GM18499 (cell line): ENCODE measurements around the gene SMYD3.

Experiments
- ATAC-seq: cut with Tn5 transposase; IDR thresholded peaks from one replicate; pipeline ENCODE4 v1.9.1; 2021; ENCODE audit warnings: moderate number of reproducible peaks; ENCODE audit not compliant: insufficient read depth, unreplicated experiment

Gene SMYD3

DNA sequence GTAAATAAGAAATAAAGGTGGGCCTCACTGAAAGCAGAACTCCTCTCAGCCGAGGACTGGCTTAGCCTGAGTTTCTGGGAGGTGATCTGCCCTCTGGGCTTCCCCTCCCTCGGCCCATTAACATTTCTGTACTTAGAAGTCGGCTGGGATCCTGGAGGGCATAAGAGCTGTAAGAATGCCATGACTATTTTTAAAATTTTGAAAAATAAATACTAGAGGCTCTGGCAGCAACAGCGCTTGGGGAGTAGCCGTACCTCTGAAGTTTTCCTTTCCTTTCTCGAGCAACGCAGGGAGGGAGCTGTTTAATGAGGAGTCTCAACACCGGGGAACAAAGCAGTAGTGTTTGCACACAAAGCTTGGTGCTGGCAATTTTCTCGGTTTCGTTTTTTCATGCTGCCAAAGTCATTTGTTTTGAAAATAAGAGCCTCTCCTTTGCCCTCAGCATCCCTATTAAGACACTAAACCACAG is 498.7 kb downstream of the SMYD3 start:
- ATAC-seq = no peak

DNA sequence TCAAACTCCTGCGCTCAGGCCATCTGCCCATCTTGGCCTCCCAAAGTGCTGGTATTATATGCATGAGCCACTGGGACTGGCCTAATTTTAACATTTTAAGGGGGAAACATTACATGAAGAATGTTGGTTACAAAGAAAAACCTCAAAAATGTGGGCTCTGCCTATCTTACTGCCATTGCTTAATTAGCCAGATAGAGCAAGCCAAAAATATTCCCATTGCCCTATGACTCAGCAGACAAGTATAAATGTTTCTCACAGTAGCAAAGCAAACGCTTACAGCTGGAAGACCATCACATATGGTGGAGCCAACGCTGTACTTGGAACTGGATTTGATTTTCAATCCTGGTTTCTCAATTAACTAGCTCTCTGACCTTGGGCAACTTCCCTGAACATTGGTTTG is 502.0 kb downstream of the SMYD3 start:
- ATAC-seq = no peak

DNA sequence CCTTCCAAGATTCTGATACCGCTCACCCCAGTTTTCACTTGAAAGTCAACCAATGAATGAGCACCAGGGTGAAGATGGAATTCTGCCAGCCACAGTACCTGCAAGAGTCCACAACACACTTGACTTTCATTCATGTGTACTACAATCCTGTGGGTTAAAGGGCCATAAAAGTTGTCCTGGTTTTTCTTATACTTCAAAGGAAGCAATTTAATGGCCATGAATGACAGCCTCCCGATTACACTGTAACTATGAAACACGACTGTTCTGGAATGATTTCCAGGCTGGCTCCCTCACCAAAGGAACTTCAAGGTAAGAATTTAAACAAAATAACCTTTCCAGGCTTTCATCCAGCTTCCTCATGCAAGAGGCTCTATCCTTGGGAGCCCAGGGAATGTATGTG is 502.8 kb downstream of the SMYD3 start:
- ATAC-seq = no peak

DNA sequence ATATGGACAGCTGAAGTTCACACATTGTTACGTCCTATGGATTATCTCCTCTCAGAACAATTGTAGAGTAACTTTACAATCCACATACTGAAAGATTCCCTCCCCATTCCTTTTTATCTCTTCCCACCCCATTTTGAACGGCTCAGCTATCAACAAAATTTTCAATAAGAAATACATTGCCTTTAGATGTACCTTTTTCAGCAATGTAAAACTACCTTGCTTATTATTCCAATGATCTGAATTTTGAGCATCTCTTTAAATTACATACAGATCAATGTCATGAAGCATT is 503.7 kb downstream of the SMYD3 start:
- ATAC-seq = no peak

DNA sequence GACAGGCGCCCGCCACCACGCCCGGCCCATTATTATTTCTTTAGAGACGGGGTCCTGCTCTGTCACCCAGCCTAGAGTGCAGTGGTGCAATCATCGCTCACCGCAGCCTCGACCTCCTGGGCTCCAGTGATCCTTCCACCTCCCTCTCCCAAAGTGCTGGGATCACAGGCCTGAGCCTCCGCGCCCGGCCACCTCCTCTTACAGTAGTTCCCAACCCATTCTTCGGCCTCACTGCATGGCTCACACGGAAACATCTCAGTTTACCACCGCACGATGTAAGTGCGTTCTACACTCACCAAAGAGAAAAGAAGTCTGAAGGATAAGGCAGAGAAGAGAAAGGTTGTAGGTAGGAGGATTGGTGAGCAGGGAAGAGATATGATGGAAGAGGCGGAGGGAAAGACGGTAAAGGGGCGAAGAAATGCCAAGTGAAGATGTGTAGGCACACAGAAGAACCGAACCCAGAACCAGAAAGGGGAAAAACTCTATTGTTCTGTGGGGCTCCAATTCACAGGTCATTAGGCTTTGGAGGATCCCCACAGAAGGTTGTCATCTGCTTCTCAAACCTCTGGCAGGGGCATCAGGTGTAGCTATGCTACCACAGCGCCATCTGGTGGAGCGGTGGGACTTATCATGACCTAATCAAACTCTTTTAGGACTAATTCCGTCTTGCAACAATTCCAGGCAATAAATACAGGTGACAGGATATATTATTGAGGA is 504.2 kb downstream of the SMYD3 start:
- no peak for ATAC-seq

DNA sequence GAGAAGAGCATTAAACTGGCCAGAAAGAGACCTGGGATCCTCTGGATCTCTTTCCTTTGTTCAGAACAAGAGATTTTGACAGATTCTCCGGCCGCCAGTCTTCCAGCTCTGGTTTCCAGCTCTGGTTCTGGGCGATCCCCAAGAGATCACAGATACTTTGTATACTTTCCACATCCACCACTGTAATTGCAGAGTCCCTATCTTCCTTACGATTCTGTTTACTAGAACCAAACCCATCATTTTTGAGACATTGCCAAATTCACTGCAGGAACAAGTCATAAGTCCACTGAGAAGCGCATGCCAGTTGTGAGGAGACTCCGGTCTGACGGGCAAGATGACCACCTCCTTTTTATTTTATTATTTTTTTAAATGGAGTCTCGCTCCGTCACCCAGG is 505.2 kb downstream of the SMYD3 start:
- ATAC-seq = no peak

DNA sequence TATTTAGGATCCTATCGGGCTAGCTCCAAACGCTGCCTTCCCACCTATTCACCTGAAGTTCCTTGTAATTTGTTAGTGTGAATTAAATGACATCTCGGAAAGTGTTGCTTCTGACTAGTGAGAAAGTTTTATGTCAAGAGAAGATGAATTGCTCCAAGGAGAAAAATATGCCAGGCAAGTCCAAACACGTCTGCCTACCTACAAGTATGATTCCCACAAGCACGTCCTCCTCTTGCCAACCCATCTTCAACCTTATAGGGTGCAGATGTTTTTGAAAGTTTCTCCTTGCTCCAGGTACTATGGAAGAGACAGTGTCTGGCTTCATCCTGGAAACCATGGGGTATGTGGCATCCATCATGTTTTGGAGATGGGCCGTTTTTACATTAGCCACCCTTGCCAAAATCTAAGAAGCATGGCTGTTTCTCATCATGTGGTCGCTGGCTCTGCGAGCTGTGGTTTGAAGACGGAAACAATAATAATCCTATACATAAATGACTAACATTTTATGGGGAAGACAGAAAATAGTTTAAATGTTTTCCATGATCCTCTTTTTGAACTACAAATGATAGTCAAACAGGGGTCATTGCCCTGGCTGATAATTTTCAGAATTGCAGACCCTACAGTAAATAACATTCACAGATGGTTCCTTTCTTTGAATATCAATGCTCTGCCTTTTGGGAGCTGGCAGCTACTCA is 505.8 kb downstream of the SMYD3 start:
- ATAC-seq = no peak

GRCh38 chr1:246000638-246001015 is 506.5 kb downstream of the SMYD3 start:
- ATAC-seq = no peak

- ATAC-seq = peak; percentile 72
These were observed 507.1 kb downstream of the SMYD3 start for GRCh38 chr1:245999697-246000637.

GRCh38 chr1:245997471-245998258 is 509.4 kb downstream of the SMYD3 start:
- ATAC-seq = no peak

DNA sequence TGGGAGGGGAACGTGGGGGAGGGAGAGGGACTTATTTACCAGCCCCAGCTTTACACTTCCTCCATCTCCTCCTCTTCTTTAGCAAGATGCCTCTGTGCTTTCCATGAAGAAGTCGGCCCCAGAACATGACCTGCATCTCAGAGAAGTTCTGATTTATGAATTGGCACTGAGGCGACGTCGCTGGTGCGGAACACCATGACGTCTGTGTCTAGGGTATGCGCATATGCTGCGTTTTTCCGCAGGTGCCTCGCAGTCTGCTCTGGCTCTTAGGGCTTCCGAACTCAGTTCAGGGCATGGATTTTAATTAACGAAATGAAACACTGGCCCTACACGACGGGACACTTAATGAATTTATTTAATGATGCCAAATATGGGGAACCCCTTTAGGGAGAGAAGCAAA is 510.3 kb downstream of the SMYD3 start:
- no peak for ATAC-seq

DNA sequence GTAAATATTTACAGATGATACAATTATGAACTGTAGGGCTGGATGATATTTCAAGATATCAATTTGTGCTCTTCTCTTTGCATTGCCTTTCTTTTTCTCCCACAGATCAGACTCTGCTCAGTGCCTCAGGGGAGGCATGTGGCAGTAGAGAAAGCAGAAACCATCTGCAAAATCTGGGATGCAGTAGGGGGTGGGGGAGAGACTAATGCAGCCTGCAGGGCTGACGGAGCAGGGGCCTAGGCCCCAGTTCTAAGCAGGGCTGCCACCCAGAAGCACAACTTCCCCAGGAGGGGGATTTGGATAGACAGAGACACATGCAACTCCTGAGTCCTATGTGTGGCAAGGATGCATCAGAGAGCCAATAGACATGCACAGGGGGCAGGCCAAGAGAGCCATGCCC is 511.6 kb downstream of the SMYD3 start:
- ATAC-seq = no peak

- ATAC-seq = no peak
These were observed 515.8 kb downstream of the SMYD3 start for GRCh38 chr1:245991266-245991665.

GRCh38 chr1:245990315-245991022 is 516.6 kb downstream of the SMYD3 start:
- ATAC-seq = no peak

- no peak for ATAC-seq
These were observed 518.5 kb downstream of the SMYD3 start for GRCh38 chr1:245988393-245989078.

DNA sequence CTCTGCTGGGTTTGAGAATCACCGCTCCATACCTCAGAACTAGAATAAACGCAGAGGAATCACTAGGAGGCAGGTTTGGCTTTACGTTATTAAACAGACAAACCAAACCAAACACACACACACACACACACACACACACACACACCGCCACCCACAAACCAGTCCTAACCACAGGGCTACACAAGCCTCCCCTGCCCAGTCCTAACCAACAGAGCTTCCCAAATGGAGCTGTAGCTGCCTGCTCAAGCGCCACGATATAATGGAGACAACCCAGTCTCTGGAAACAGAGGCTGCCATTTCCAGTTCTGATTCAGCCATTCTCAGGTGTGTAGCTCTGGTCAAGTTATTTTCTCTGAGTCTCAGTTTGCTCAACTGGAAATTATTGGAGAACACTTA is 519.1 kb downstream of the SMYD3 start:
- no peak for ATAC-seq

DNA sequence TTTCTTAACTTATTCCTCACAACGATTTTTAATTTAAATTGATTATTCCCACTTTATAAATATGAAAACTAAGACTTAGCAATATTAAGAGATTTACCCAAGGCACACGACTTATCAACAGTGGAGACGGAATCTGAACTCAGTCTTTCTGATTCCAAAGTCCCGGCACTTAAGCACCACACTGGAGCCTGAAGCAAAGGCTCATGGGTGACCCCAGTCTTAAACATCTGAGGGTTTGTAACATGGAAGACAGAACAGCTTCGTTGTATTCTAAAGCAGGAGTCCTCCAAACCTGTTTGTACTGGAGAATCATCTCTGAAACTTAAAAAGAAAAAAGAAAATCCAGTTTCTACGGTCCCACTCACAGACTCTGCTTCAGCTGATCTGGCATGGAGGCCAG is 519.5 kb downstream of the SMYD3 start:
- no peak for ATAC-seq

- ATAC-seq = no peak
These were observed 519.9 kb downstream of the SMYD3 start for GRCh38 chr1:245987219-245987545.
